HEK293 (cell line): ENCODE measurements around the gene QPCT.

Source experiments
- FEZF1 ChIP-seq: fragments of 450-650 bp; formaldehyde crosslinking; IDR thresholded peaks from 2 replicates; pipeline ENCODE4 v1.5.1; 2016; ENCODE audit warnings: missing biosample characterization, missing genetic modification characterization
- ZNF274 ChIP-seq, 2 experiments: fragments of 200-500 bp in 1 of 2; fragments of 450-650 bp in 1 of 2; sonication (Bioruptor generic) in 1 of 2; formaldehyde crosslinking in 1 of 2; IDR thresholded peaks; 2 replicates each; pipeline versions ENCODE4 v1.5.1 to v1.6.1; 2014 to 2016; ENCODE audit warnings: borderline replicate concordance in 1 of 2, inconsistent platforms in 1 of 2, low read length in 1 of 2, missing biosample characterization in 1 of 2, missing genetic modification characterization in 1 of 2

GRCh38 chr2:37315364-37315763, 29.1 kb upstream of the QPCT start:
- TF ChIP-seq ZNF274 (IDR thresholded peaks at IDR 0.05; ENCODE audit: low read length) (no peak), ZNF274 (tag by site-specific recombination; IDR thresholded peaks at IDR 0.05; ENCODE audit: borderline replicate concordance) (no peak), FEZF1 (tag by site-specific recombination) (no peak)
